ENCODE results near the gene HABP4.
A peak's percentile ranks its signal among the peaks of the same experiment; 100 is the strongest.

Gene HABP4

GRCh38 chr9:96449845-96450612 lies at the start of gene HABP4:
HABP4 (plus strand) TSS chr9:96450169; CDS start chr9:96450280, 111 bp downstream.
- peak; percentile 50 to 98 (median 94) for DNase-seq

GRCh38 chr9:96408409-96409280 lies 41.3 kb upstream of the HABP4 start:
- DNase-seq = no peak

GRCh38 chr9:96411129-96411838 lies 38.7 kb upstream of the HABP4 start:
- no peak for DNase-seq

- no peak for DNase-seq
These were observed 37.6 kb upstream of the HABP4 start for GRCh38 chr9:96412174-96412913.

GRCh38 chr9:96413302-96414221 lies 36.4 kb upstream of the HABP4 start:
- DNase-seq = peak in 21 of 58 donors; percentile 5 to 78 (median 24)

GRCh38 chr9:96417051-96417586 lies 32.9 kb upstream of the HABP4 start:
- DNase-seq = peak in 57 of 58 donors; percentile 49 to 92 (median 83)

- peak in 10 of 58 donors; percentile 35 to 57 (median 49) for DNase-seq
These were observed 32.3 kb upstream of the HABP4 start for GRCh38 chr9:96417661-96418082.

- peak; percentile 58 to 98 (median 95) for DNase-seq
These were observed 31.7 kb upstream of the HABP4 start, which contains the start of gene ZNF367 for GRCh38 chr9:96418083-96418919. ZNF367 (minus strand) TSS chr9:96418370; CDS start chr9:96418032, 338 bp downstream.

GRCh38 chr9:96418920-96419690 lies 30.9 kb upstream of the HABP4 start:
- DNase-seq = peak in 39 of 58 donors; percentile 25 to 93 (median 58)

GRCh38 chr9:96419691-96419969 lies 30.3 kb upstream of the HABP4 start:
- DNase-seq = no peak

- peak in 2 of 58 donors; percentile 25 to 42 for DNase-seq
These were observed 29.3 kb upstream of the HABP4 start for GRCh38 chr9:96420468-96421219.

- DNase-seq = no peak
These were observed 26.5 kb upstream of the HABP4 start for GRCh38 chr9:96423322-96423984.

GRCh38 chr9:96423985-96424336 lies 26.0 kb upstream of the HABP4 start:
- DNase-seq = no peak

- no peak for DNase-seq
These were observed 24.3 kb upstream of the HABP4 start for GRCh38 chr9:96425500-96426169.

GRCh38 chr9:96429732-96430131 lies 20.2 kb upstream of the HABP4 start:
- no peak for DNase-seq

GRCh38 chr9:96430377-96430776 lies 19.6 kb upstream of the HABP4 start:
- DNase-seq = no peak
